Ovary (tissue), 9 donors: ENCODE results near the gene CDK18. TPM values are rescaled to one million over a fixed set of nuclear protein-coding genes. Genes with fewer than 3 reads are reported as not detected.

Experiments used
- DNase-seq, 5 donors: peaks; one replicate each; pipeline ENCODE4 v3.0.0-alpha.2; 2019 to 2020
- H3K27ac ChIP-seq, 2 donors: fragments of 200-600 bp; one replicate each; pipeline versions ENCODE4 v1.5.1 to v1.8.0; 2019 to 2022
- H3K27me3 ChIP-seq: fragments of 200-600 bp; one replicate; pipeline ENCODE4 v1.8.0; 2022
- H3K36me3 ChIP-seq: fragments of 200-600 bp; sonication (generic); one replicate; pipeline ENCODE4 v1.5.1; 2019
- H3K4me1 ChIP-seq: one replicate; pipeline ENCODE4 v1.8.1; 2013; ENCODE audit warnings: mild to moderate bottlenecking, moderate library complexity; ENCODE audit not compliant: insufficient read depth
- H3K4me3 ChIP-seq: fragments of 200-600 bp; sonication (generic); one replicate; pipeline ENCODE4 v1.5.1; 2017
- H3K9me3 ChIP-seq, 2 donors: fragments of 200-600 bp in 1 of 2; sonication (generic) in 1 of 2; one replicate each; pipeline versions ENCODE4 v1.5.1 to v1.8.1; 2013 to 2019; ENCODE audit warnings: mild to moderate bottlenecking in 1 of 2, moderate library complexity in 1 of 2
- CTCF ChIP-seq, 3 donors: fragments of 450-650 bp in 2 of 3; fragments of 200-600 bp in 1 of 3; IDR thresholded peaks; one replicate each; pipeline versions ENCODE4 v1.5.1 to v1.8.0; 2016 to 2022; ENCODE audit warnings: antibody characterized with exemption in 3 of 3, mild to moderate bottlenecking in 1 of 3
- EP300 ChIP-seq: sonication (generic); formaldehyde crosslinking; IDR thresholded peaks from one replicate; pipeline ENCODE4 v1.6.1; 2017; ENCODE audit warnings: antibody characterized with exemption
- POLR2A ChIP-seq: fragments of 450-650 bp; IDR thresholded peaks from one replicate; pipeline ENCODE4 v1.6.1; 2017; ENCODE audit warnings: antibody characterized with exemption, mild to moderate bottlenecking, moderate library complexity
- WGBS, 3 donors: extraction: QIAGEN DNeasy Blood & Tissue Kit in 1 of 3; methylation state at CpG; one replicate each; pipeline versions ENCODE4 v1.1.5 to v1.1.7; 2013 to 2017; 5-methylcytosine and 5-hydroxymethylcytosine counted together
- intact Hi-C, 4 donors: fragments of 100-400 bp; cut with DNase I; formaldehyde crosslinking; loops; one replicate each; pipeline versions ENCODE4 v1.11.0 to v1.15.1; 2022 to 2023
- polyA plus RNA-seq, 2 donors: library from polyadenylated mRNA; stranded (reverse); fragments of 200-250 nt in 1 of 2; fragments of 350-450 nt in 1 of 2; fragmentation: Illumina TruSeq in 1 of 2; extraction: RNeasy Lipid Tissue Mini Kit (QIAGEN cat#74804) in 1 of 2; gene quantifications; one replicate each; pipeline ENCODE4 v1.2.3, GENCODE V29; 2013 to 2014
- total RNA-seq, 7 donors: library from RNA; depleted of rRNA in 2 of 7; stranded (reverse); fragments of >200 nt in 2 of 7; fragmentation: NEBNext Ultra II Directional in 3 of 7; extraction: Animal tissue kit (Norgen Biotek cat#: 25700) in 3 of 7; gene quantifications; one replicate each; pipeline versions ENCODE4 v1.1.0 to v1.2.4, GENCODE V29; 2016 to 2023
- donor health status: DM: no; HTN: no; CAD: no; lungs with moderate emphysema.
- donor health status: DM: no; HTN: no; CAD: no.
- donor health status: Bipolar disorder and iron deficiency.
- donor health status: DM: yes; HTN: yes; CAD: no.
- donor health status: DM: no; HTN: no; CAD: no.
- donor health status: DM: yes; HTN: yes; CAD: no.

CDK18 gene
- total and polyA plus RNA-seq, 9 donors, result 6.3 to 31.5 (median 18.8) TPM

GRCh38 chr1:205563927-205564441 lies 59.5 kb downstream of the CDK18 start:
- intact Hi-C loops, result no loop called here
- DNase-seq, result no peak
- WGBS, 3 donors, result 61 to 69% (median 66%) methylated on average over 5 of the region's 5 CpGs
- Histone ChIP-seq H3K27ac (no peak overlapping the region), H3K36me3 (no peaks in the 10 kb centered on the region), H3K27me3 (no peaks in the 10 kb centered on the region), H3K9me3 (no peaks in the 10 kb centered on the region), H3K4me1 (peaks cover under 1% of the 10 kb centered on the region), H3K4me3 (no peak overlapping the region)
- no peak for TF ChIP-seq EP300
- no peak for TF ChIP-seq CTCF (IDR thresholded peaks at IDR 0.05)
- TF ChIP-seq POLR2A, result no peak

GRCh38 chr1:205565799-205566198 lies 61.3 kb downstream of the CDK18 start:
- Histone ChIP-seq H3K36me3 (no peaks in the 10 kb centered on the region), H3K27ac (no peak overlapping the region), H3K4me1 (peaks cover 1% of the 10 kb centered on the region), H3K4me3 (no peak overlapping the region), H3K27me3 (no peaks in the 10 kb centered on the region), H3K9me3 (no peaks in the 10 kb centered on the region)
- TF ChIP-seq CTCF (IDR thresholded peaks at IDR 0.05), result no peak
- TF ChIP-seq EP300, result no peak
- TF ChIP-seq POLR2A, result no peak
- DNase-seq, result no peak
- 64 to 66% (median 66%) methylated on average over 3 of the region's 3 CpGs for WGBS, 3 donors
- intact Hi-C loops, result no loop called here

GRCh38 chr1:205567716-205568115 lies 63.2 kb downstream of the CDK18 start:
- H3K4me3 ChIP-seq, result no peak overlapping the region
- no peaks in the 10 kb centered on the region for H3K27me3 ChIP-seq
- H3K27ac ChIP-seq, result no peak overlapping the region
- WGBS, 3 donors, result 78 to 82% (median 82%) methylated on average over 6 of the region's 6 CpGs
- H3K4me1 ChIP-seq, result peaks cover 1% of the 10 kb centered on the region
- intact Hi-C loops, result no loop called here
- DNase-seq, result no peak
- no peaks in the 10 kb centered on the region for H3K36me3 ChIP-seq
- no peaks in the 10 kb centered on the region for H3K9me3 ChIP-seq
- no peak for TF ChIP-seq CTCF (IDR thresholded peaks at IDR 0.05)
- TF ChIP-seq EP300, result no peak
- no peak for TF ChIP-seq POLR2A

- TF ChIP-seq EP300 (no peak), CTCF (IDR thresholded peaks at IDR 0.05) (no peak), POLR2A (no peak)
- intact Hi-C loops, result no loop called here
- WGBS, 3 donors, result 20 to 28% (median 28%) methylated on average over 5 of the region's 5 CpGs
- Histone ChIP-seq H3K27me3 (no peaks in the 10 kb centered on the region), H3K4me3 (no peak overlapping the region), H3K27ac (no peak overlapping the region), H3K9me3 (no peaks in the 10 kb centered on the region), H3K4me1 (peaks cover 1% of the 10 kb centered on the region), H3K36me3 (no peaks in the 10 kb centered on the region)
- no peak for DNase-seq
Observed at GRCh38 chr1:205568135-205568468, 63.6 kb downstream of the CDK18 start.
